ENCODE results near the gene ADGRL4. TPM values are rescaled to one million over a fixed set of nuclear protein-coding genes. Genes with fewer than 3 reads are reported as not detected.

Gene ADGRL4
- total RNA-seq, 1 donor from 2014 or later, result 198 TPM

DNA sequence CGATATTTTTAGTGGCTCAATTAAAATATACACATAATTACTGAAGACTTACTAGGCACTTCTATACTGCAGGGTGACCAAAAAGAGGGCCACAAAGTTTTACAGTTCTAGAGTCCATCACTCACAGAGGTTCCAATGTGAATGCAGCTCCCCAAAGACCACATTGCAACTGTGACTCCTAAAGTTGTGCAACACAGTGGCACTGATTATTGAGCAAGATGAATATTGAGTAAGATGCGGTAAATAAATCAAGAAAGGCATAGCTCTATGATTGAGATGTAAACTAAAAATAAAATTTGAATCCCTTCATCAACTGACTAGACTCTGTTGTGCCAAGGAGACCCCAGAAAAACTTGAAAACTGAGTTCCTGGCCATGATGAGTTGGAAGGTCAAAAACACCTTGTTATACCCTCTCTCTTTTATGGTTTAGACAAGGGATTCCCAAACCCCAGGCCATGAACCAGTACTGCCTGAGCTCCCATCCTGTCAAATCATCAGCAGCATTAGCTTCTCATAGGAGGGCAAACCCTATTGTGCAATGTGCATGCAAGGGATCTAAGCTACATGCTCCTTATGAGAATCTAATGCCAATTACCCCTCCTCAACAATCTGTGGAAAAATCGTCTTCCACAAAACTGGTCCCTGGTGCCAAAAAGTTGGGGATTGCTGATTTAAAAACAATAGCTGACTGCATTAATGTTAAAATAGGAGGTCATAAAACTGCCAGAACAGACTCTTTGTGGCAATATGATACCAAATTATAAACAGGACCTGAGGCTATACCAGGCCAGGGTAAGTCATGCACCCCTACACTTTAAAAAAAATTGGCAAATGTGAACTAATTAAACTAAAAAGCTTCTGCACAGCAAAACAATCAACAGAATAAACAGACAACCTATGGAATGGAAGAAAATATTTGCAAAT lies 94.3 kb downstream of the ADGRL4 start:
- Mint-ChIP-seq H3K27ac (ENCODE audit: unreplicated experiment) (no peak overlapping the region), H3K4me3 (ENCODE audit: unreplicated experiment) (no peak overlapping the region), H3K36me3 (ENCODE audit: low read depth, unreplicated experiment) (peaks cover 33% of the 10 kb centered on the region), H3K9me3 (ENCODE audit: unreplicated experiment) (no peaks in the 10 kb centered on the region), H3K4me1 (ENCODE audit: unreplicated experiment) (no peaks in the 10 kb centered on the region), H3K27me3 (ENCODE audit: unreplicated experiment) (no peaks in the 10 kb centered on the region)
- no peak for DNase-seq (ENCODE audit: low spot score)
- TF ChIP-seq CTCF (IDR thresholded peaks at IDR 0.05; ENCODE audit: unreplicated experiment), result no peak

DNA sequence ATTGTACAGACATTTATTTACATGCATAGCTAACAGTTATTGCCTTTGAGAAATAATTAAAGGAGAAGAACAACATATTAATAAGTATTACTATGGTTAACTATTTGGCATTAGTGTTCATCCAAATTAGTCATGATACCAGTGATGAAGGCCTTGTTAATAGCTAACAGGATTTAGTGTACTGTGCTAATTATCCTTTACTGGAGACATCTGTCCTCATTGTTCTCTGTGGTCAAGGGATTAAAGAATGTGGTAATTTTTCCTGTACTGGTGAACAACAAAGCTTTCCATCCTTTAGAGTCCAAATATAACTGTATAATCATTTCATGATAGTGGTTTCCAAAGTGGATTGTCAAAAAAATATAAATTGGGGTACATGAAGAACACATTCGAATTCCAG lies 103.9 kb downstream of the ADGRL4 start:
- DNase-seq (ENCODE audit: low spot score), result no peak
- no peak overlapping the region for H3K27ac Mint-ChIP-seq (ENCODE audit: unreplicated experiment)
- H3K27me3 Mint-ChIP-seq (ENCODE audit: unreplicated experiment), result peaks cover 2% of the 10 kb centered on the region
- H3K9me3 Mint-ChIP-seq (ENCODE audit: unreplicated experiment), result no peaks in the 10 kb centered on the region
- no peak for TF ChIP-seq CTCF (IDR thresholded peaks at IDR 0.05; ENCODE audit: unreplicated experiment)
- no peak overlapping the region for H3K4me3 Mint-ChIP-seq (ENCODE audit: unreplicated experiment)
- H3K4me1 Mint-ChIP-seq (ENCODE audit: unreplicated experiment), result no peaks in the 10 kb centered on the region
- peaks cover 18% of the 10 kb centered on the region for H3K36me3 Mint-ChIP-seq (ENCODE audit: low read depth, unreplicated experiment)

GRCh38 chr1:78894811-78895210 lies 111.7 kb downstream of the ADGRL4 start:
- DNase-seq (ENCODE audit: low spot score), result no peak
- Mint-ChIP-seq H3K27ac (ENCODE audit: unreplicated experiment) (no peak overlapping the region), H3K36me3 (ENCODE audit: low read depth, unreplicated experiment) (peaks cover 7% of the 10 kb centered on the region), H3K9me3 (ENCODE audit: unreplicated experiment) (no peaks in the 10 kb centered on the region), H3K4me3 (ENCODE audit: unreplicated experiment) (no peak overlapping the region), H3K4me1 (ENCODE audit: unreplicated experiment) (no peaks in the 10 kb centered on the region), H3K27me3 (ENCODE audit: unreplicated experiment) (no peaks in the 10 kb centered on the region)
- TF ChIP-seq CTCF (IDR thresholded peaks at IDR 0.05; ENCODE audit: unreplicated experiment), result no peak

- H3K27ac Mint-ChIP-seq (ENCODE audit: unreplicated experiment), result no peak overlapping the region
Observed at GRCh38 chr1:78892260-78892840, 114.2 kb downstream of the ADGRL4 start.

More at GRCh38 chr1:78892260-78892840, 114.2 kb downstream of the ADGRL4 start:
- no peak overlapping the region for H3K4me3 Mint-ChIP-seq (ENCODE audit: unreplicated experiment)
- H3K4me1 Mint-ChIP-seq (ENCODE audit: unreplicated experiment), result no peaks in the 10 kb centered on the region
- H3K36me3 Mint-ChIP-seq (ENCODE audit: low read depth, unreplicated experiment), result peaks cover 12% of the 10 kb centered on the region
- H3K9me3 Mint-ChIP-seq (ENCODE audit: unreplicated experiment), result no peaks in the 10 kb centered on the region
- no peaks in the 10 kb centered on the region for H3K27me3 Mint-ChIP-seq (ENCODE audit: unreplicated experiment)
- TF ChIP-seq CTCF (IDR thresholded peaks at IDR 0.05; ENCODE audit: unreplicated experiment), result no peak
- DNase-seq (ENCODE audit: low spot score), result no peak

All from endothelial cell (in vitro differentiated cells).